GM12878 (cell line): ENCODE results near the gene ELOA. TPM values are rescaled to one million over a fixed set of nuclear protein-coding genes. Genes with fewer than 3 reads are reported as not detected.

Experiments
- ATAC-seq: fragments of 200-7000 bp; cut with Tn5 transposase; 3 replicates; pipeline ENCODE4 v1.9.1; 2020; ENCODE audit warnings: mild to moderate bottlenecking, moderate library complexity
- BruUV-seq: library from RNA; stranded (reverse); fragments of 400-500 nt; replicated peaks from 2 replicates; lab custom pipeline; 2021; lab: Mats Ljungman, UMichigan
- CTCF ChIA-PET: fragments of 300-600 bp; sonication (Branson Sonifier 250); formaldehyde crosslinking; extraction: SDS; loops from one replicate; lab custom pipeline; 2021; ENCODE audit warnings: inconsistent platforms; lab: Yijun Ruan, JAX
- POLR2A ChIA-PET: fragments of 350-600 bp; formaldehyde crosslinking; extraction: SDS; loops from one replicate; lab custom pipeline; 2021; ENCODE audit warnings: inconsistent platforms; lab: Charles Lee
- RAD21 ChIA-PET: fragments of 300-600 bp; sonication (Branson Sonifier 250); formaldehyde crosslinking; loops from one replicate; lab custom pipeline; 2023; ENCODE audit warnings: antibody characterized with exemption; ENCODE audit not compliant: unreplicated experiment; lab: Charles Lee
- SMC1A ChIA-PET: fragments of 300-600 bp; sonication (Branson Sonifier 250); formaldehyde crosslinking; loops from one replicate; lab custom pipeline; 2023; ENCODE audit not compliant: unreplicated experiment, uncharacterized antibody; lab: Charles Lee
- DNase-seq: peaks from one replicate; pipeline ENCODE4 v3.0.0-alpha.2; 2011; ENCODE audit warnings: low read depth, low spot score
- FAIRE-seq: peaks from 3 replicates; lab custom pipeline; 2011; peaks lifted over from hg19 to GRCh38; lab: Jason Lieb, UNC
- H2AFZ ChIP-seq: 2 replicates; pipeline ENCODE4 v1.6.0; 2011; ENCODE audit warnings: low read depth, low read length, control low read depth; ENCODE audit not compliant: control insufficient read depth
- H3K27ac ChIP-seq: 2 replicates; pipeline ENCODE4 v1.5.1; 2011; ENCODE audit warnings: control low read depth; ENCODE audit not compliant: control insufficient read depth, insufficient read depth
- H3K27me3 ChIP-seq, 2 experiments: replicated peaks in 1 of 2; 2 replicates each; pipeline versions ENCODE4 v1.6.0 to v1.6.1; 2011; ENCODE audit warnings: low read length in 1 of 2; ENCODE audit not compliant: control insufficient read depth in 2 of 2, insufficient read depth in 2 of 2
- H3K36me3 ChIP-seq, 2 experiments: 2 replicates each; pipeline ENCODE4 v1.5.1; 2011; ENCODE audit warnings: low read length in 1 of 2; ENCODE audit not compliant: control insufficient read depth in 2 of 2, insufficient read depth in 2 of 2
- H3K4me1 ChIP-seq: 2 replicates; pipeline ENCODE4 v1.6.1; 2011; ENCODE audit warnings: mild to moderate bottlenecking, low read length, moderate library complexity, mixed read lengths; ENCODE audit not compliant: control insufficient read depth, insufficient read depth
- H3K4me2 ChIP-seq: 2 replicates; pipeline ENCODE4 v1.6.0; 2011; ENCODE audit warnings: control low read depth; ENCODE audit not compliant: control insufficient read depth, insufficient read depth
- H3K4me3 ChIP-seq: fragments of 200-600 bp; sonication (generic); 2 replicates; pipeline ENCODE4 v1.5.1; 2016
- H3K79me2 ChIP-seq: 2 replicates; pipeline ENCODE4 v1.6.0; 2011; ENCODE audit warnings: low read length; ENCODE audit not compliant: control insufficient read depth, insufficient read depth
- H3K9ac ChIP-seq: 2 replicates; pipeline ENCODE4 v1.8.0; 2011; ENCODE audit warnings: low read length, control low read depth, mixed read lengths; ENCODE audit not compliant: control insufficient read depth, insufficient read depth
- H3K9me3 ChIP-seq: replicated peaks from 3 replicates; pipeline ENCODE4 v1.5.1; 2011; ENCODE audit warnings: mild to moderate bottlenecking, low read length; ENCODE audit not compliant: control insufficient read depth, insufficient read depth
- H4K20me1 ChIP-seq: 2 replicates; pipeline ENCODE4 v1.6.0; 2011; ENCODE audit not compliant: control insufficient read depth, insufficient read depth
- ATF7 ChIP-seq: fragments of 450-650 bp; IDR thresholded peaks from 2 replicates; pipeline ENCODE4 v1.6.1; 2016; ENCODE audit warnings: low read depth, mild to moderate bottlenecking
- BCL11A ChIP-seq: IDR thresholded peaks from 2 replicates; pipeline ENCODE4 v1.6.1; 2011; ENCODE audit warnings: low read depth, low read length
- CREB1 ChIP-seq: IDR thresholded peaks from 2 replicates; pipeline ENCODE4 v1.6.1; 2012; ENCODE audit warnings: low read depth, mild to moderate bottlenecking, inconsistent platforms
- EGR1 ChIP-seq, 2 experiments: IDR thresholded peaks; 1 replicate in 1 of 2; 2 replicates in 1 of 2; pipeline ENCODE4 v1.6.1; 2011 to 2012; ENCODE audit warnings: low read depth in 2 of 2, low read length in 2 of 2, borderline replicate concordance in 1 of 2, mild to moderate bottlenecking in 1 of 2, moderate library complexity in 1 of 2
- KAT2A ChIP-seq: conservative IDR thresholded peaks from 2 replicates; pipeline ENCODE4 v1.6.1; 2011; ENCODE audit warnings: low read depth, low read length; ENCODE audit not compliant: control insufficient read depth
- MEF2B ChIP-seq: fragments of 450-650 bp; IDR thresholded peaks from 2 replicates; pipeline ENCODE4 v1.6.1; 2018; ENCODE audit warnings: mild to moderate bottlenecking, moderate library complexity; ENCODE audit not compliant: partially characterized antibody, poor library complexity, severe bottlenecking
- NBN ChIP-seq: fragments of 450-650 bp; IDR thresholded peaks from 2 replicates; pipeline ENCODE4 v1.6.1; 2016
- NRF1 ChIP-seq: conservative IDR thresholded peaks from 2 replicates; pipeline ENCODE4 v1.6.1; 2011; ENCODE audit warnings: mild to moderate bottlenecking, low read depth, low read length, improper control_type of control experiment
- RELA ChIP-seq: fragments of 450-650 bp; IDR thresholded peaks from 2 replicates; pipeline ENCODE4 v1.8.0; 2014; ENCODE audit warnings: borderline replicate concordance; ENCODE audit not compliant: partially characterized antibody
- SMAD1 ChIP-seq: fragments of 450-650 bp; IDR thresholded peaks from 2 replicates; pipeline ENCODE4 v1.6.1; 2018; ENCODE audit warnings: mild to moderate bottlenecking, low read depth; ENCODE audit not compliant: partially characterized antibody
- SMARCA5 ChIP-seq: fragments of 450-650 bp; IDR thresholded peaks from 2 replicates; pipeline ENCODE4 v1.6.1; 2017; ENCODE audit warnings: mild to moderate bottlenecking
- TARDBP ChIP-seq: IDR thresholded peaks from 2 replicates; pipeline ENCODE4 v1.6.1; 2016; ENCODE audit warnings: borderline replicate concordance
- ZNF274 ChIP-seq: IDR thresholded peaks from one replicate; pipeline ENCODE4 v1.8.0; 2011; ENCODE audit not compliant: insufficient read length, insufficient read depth
- WGBS: methylation state at CpG from one replicate; pipeline ENCODE4 v1.1.6; 2016; ENCODE audit warnings: low lambda C conversion rate; ENCODE audit not compliant: insufficient replicate concordance, insufficient coverage; ENCODE audit errors: missing lambda C conversion rate; 5-methylcytosine and 5-hydroxymethylcytosine counted together
- in situ Hi-C: fragments of 300-500 bp; cut with MboI; formaldehyde crosslinking; loops from 9 replicates; pipeline ENCODE4 v1.14.3; 2018; ENCODE audit warnings: mixed read lengths
- intact Hi-C: fragments of 100-400 bp; cut with micrococcal nuclease; formaldehyde crosslinking; loops from one replicate; pipeline ENCODE4 v1.14.2; 2022; ENCODE audit not compliant: unreplicated experiment
- polyA plus RNA-seq, 11 experiments: library from polyadenylated mRNA; depleted of rRNA in 4 of 11; unstranded in 6 of 11; stranded (reverse) in 5 of 11; fragments of >200 nt; fragmentation: Nextera tagmentation in 4 of 11; fragmentation: Illumina TruSeq in 1 of 11; extraction: Ambion mirVana in 4 of 11; extraction: Trizol in 1 of 11; gene quantifications; 1 replicate in 1 of 11; 2 replicates in 10 of 11; pipeline versions ENCODE4 v1.2.1 to v1.2.3, GENCODE V29; 2011 to 2016; ENCODE audit warnings: inconsistent platforms in 2 of 11, missing spikeins in 2 of 11, low read depth in 1 of 11
- total RNA-seq, 4 experiments: library from RNA; depleted of rRNA in 3 of 4; stranded (reverse); fragments of >200 nt in 3 of 4; fragmentation: Illumina TruSeq in 1 of 4; extraction: Trizol in 1 of 4; gene quantifications; 2 replicates each; pipeline versions ENCODE4 v1.2.1 to v1.2.3, GENCODE V29; 2013 to 2021
- TF ChIP-seq, protein P1 (sequence below): IDR thresholded peaks from 2 replicates; pipeline ENCODE4 v1.6.1; 2012; ENCODE audit warnings: low read depth, low read length, improper control_type of control experiment
- TF ChIP-seq, protein P2 (sequence below): fragments of 450-650 bp; conservative IDR thresholded peaks from 2 replicates; pipeline ENCODE4 v1.6.1; 2017; ENCODE audit warnings: mild to moderate bottlenecking, moderate library complexity
- TF ChIP-seq, protein P3 (sequence below): fragments of 450-650 bp; IDR thresholded peaks from 2 replicates; pipeline ENCODE4 v1.6.1; 2014; ENCODE audit warnings: mild to moderate bottlenecking
- TF ChIP-seq, protein P4 (sequence below): fragments of 450-650 bp; IDR thresholded peaks from 2 replicates; pipeline ENCODE4 v1.6.1; 2016; ENCODE audit warnings: mild to moderate bottlenecking, moderate library complexity, borderline replicate concordance

The ELOA gene
- total and polyA plus RNA-seq, 10 of the 15 experiments (the other 5 are each of a cell fraction or from before 2014, with no cell fraction given) = 20.1 to 63.6 (median 39.8) TPM

DNA sequence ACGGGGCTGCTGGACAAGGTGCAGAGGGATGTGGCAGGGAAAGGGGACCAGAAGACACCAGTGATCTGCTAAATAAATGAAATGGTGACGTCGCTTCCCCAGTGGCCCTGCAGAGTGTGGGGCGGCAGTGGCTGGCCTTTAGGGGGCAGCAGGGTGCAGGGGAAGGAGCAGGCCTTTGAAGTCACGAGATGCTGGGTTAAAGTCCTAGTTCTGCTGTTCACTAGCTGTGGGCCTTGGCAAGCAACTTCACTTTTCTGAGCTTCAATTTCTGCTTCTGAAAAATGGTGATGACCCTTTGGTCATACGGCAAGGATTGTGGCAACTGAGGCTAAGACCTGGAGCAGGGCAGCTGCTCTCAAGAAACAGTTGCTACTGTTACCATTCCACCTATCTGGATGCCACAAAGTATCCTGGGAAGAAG is 66.5 kb downstream of the ELOA start:
- FAIRE-seq = peak; percentile 93
- Histone ChIP-seq H2AFZ (peak overlapping the region; percentile 17; the same call in 1 of the 2 replicates), H3K79me2 (no peaks in the 10 kb centered on the region), H3K27me3 (no peaks in the 10 kb centered on the region), H3K4me3 (no peak overlapping the region), H3K27ac (no peak overlapping the region), H3K4me2 (no peak overlapping the region), H4K20me1 (no peaks in the 10 kb centered on the region), H3K9ac (0 out of 2 replicates have a peak overlapping the region, but pooled peaks have one; percentile 34), H3K9me3 (no peaks in the 10 kb centered on the region), H3K4me1 (peaks cover 35% of the 10 kb centered on the region), H3K36me3 (peaks cover 0 to 5% of the 10 kb centered on the region in 2 experiments; a peak in 2 of 4 replicates)
- ChIA-PET CTCF (interaction anchor here (0.7 to 6.7 kb wide), 36 partner anchors 8 to 220 kb away, joined by 3 to 220 read pairs (median 8); partner anchors contain the start of genes CNR2, FUCA1, GALE and HMGCL), POLR2A (interaction anchor here (0.6 to 4.0 kb wide), 8 partner anchors 15 to 148 kb away, joined by 3 to 14 read pairs (median 5); partner anchors contain the start of genes HMGCL and PITHD1), SMC1A (interaction anchor here (0.6 to 6.9 kb wide), 24 partner anchors 8 to 218 kb away, joined by 3 to 117 read pairs (median 6); partner anchors contain the start of genes CNR2, FUCA1, HMGCL and PITHD1), RAD21 (interaction anchor here (0.7 to 6.7 kb wide), 19 partner anchors 12 to 196 kb away, joined by 3 to 175 read pairs (median 13); partner anchors contain the start of genes CNR2 and HMGCL)
- DNase-seq = peak; percentile 34
- peak; percentile 95 for ATAC-seq
- in situ Hi-C loops (loop anchor here (5.0 to 10.0 kb wide), 2 partner anchors 55 to 108 kb away; partner anchors contain the start of gene FUCA1), intact Hi-C loops (loop anchor here (1.0 to 10.0 kb wide), 3 partner anchors 59 to 215 kb away; partner anchors contain the start of gene FUCA1)
- WGBS = 0% methylated on average over 6 of the region's 6 CpGs
- no TSS peak for BruUV-seq
- TF ChIP-seq NBN = peak; percentile 35; the same call in 1 of the 2 replicates
- TF ChIP-seq CREB1 = peak; percentile 60; the same call in 1 of the 2 replicates
- TF ChIP-seq, protein P1, sequence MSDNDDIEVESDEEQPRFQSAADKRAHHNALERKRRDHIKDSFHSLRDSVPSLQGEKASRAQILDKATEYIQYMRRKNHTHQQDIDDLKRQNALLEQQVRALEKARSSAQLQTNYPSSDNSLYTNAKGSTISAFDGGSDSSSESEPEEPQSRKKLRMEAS = 0 out of 2 replicates have a peak, but pooled peaks have one; percentile 15
- no peak for TF ChIP-seq MEF2B
- TF ChIP-seq, protein P2, sequence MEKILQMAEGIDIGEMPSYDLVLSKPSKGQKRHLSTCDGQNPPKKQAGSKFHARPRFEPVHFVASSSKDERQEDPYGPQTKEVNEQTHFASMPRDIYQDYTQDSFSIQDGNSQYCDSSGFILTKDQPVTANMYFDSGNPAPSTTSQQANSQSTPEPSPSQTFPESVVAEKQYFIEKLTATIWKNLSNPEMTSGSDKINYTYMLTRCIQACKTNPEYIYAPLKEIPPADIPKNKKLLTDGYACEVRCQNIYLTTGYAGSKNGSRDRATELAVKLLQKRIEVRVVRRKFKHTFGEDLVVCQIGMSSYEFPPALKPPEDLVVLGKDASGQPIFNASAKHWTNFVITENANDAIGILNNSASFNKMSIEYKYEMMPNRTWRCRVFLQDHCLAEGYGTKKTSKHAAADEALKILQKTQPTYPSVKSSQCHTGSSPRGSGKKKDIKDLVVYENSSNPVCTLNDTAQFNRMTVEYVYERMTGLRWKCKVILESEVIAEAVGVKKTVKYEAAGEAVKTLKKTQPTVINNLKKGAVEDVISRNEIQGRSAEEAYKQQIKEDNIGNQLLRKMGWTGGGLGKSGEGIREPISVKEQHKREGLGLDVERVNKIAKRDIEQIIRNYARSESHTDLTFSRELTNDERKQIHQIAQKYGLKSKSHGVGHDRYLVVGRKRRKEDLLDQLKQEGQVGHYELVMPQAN = no peak
- no peak for TF ChIP-seq NRF1
- TF ChIP-seq, protein P3, sequence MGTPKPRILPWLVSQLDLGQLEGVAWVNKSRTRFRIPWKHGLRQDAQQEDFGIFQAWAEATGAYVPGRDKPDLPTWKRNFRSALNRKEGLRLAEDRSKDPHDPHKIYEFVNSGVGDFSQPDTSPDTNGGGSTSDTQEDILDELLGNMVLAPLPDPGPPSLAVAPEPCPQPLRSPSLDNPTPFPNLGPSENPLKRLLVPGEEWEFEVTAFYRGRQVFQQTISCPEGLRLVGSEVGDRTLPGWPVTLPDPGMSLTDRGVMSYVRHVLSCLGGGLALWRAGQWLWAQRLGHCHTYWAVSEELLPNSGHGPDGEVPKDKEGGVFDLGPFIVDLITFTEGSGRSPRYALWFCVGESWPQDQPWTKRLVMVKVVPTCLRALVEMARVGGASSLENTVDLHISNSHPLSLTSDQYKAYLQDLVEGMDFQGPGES = no peak
- TF ChIP-seq BCL11A = no peak
- TF ChIP-seq EGR1 (IDR thresholded peaks at IDR 0.05; ENCODE audit: borderline replicate concordance in 1 of 2, low read depth in 2 of 2, low read length in 2 of 2) = no peak
- TF ChIP-seq SMAD1 = no peak
- TF ChIP-seq RELA = no peak
- TF ChIP-seq TARDBP = no peak
- peak; percentile 91 for TF ChIP-seq SMARCA5
- TF ChIP-seq ZNF274 = no peak
- TF ChIP-seq ATF7 = peak; percentile 93
- TF ChIP-seq, protein P4, sequence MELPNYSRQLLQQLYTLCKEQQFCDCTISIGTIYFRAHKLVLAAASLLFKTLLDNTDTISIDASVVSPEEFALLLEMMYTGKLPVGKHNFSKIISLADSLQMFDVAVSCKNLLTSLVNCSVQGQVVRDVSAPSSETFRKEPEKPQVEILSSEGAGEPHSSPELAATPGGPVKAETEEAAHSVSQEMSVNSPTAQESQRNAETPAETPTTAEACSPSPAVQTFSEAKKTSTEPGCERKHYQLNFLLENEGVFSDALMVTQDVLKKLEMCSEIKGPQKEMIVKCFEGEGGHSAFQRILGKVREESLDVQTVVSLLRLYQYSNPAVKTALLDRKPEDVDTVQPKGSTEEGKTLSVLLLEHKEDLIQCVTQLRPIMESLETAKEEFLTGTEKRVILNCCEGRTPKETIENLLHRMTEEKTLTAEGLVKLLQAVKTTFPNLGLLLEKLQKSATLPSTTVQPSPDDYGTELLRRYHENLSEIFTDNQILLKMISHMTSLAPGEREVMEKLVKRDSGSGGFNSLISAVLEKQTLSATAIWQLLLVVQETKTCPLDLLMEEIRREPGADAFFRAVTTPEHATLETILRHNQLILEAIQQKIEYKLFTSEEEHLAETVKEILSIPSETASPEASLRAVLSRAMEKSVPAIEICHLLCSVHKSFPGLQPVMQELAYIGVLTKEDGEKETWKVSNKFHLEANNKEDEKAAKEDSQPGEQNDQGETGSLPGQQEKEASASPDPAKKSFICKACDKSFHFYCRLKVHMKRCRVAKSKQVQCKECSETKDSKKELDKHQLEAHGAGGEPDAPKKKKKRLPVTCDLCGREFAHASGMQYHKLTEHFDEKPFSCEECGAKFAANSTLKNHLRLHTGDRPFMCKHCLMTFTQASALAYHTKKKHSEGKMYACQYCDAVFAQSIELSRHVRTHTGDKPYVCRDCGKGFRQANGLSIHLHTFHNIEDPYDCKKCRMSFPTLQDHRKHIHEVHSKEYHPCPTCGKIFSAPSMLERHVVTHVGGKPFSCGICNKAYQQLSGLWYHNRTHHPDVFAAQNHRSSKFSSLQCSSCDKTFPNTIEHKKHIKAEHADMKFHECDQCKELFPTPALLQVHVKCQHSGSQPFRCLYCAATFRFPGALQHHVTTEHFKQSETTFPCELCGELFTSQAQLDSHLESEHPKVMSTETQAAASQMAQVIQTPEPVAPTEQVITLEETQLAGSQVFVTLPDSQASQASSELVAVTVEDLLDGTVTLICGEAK = no peak
- TF ChIP-seq KAT2A = no peak
